ENCODE measurements around the gene CACNA1H. TPM values are rescaled to one million over a fixed set of nuclear protein-coding genes. Genes with fewer than 3 reads are reported as not detected.

CACNA1H gene
- total RNA-seq, 1 experiment from 2014 or later: 31.1 TPM

- in situ Hi-C loops (cut with HindIII; ENCODE audit: low pct_unique_long_range_greater_than_20kb, low sequenced_read_pairs) (no loop called here), intact Hi-C loops (cut with micrococcal nuclease; ENCODE audit: unreplicated experiment) (no loop called here)
- ATAC-seq: no peak
- BruUV-seq (replicated peaks): no TSS peak
- Histone ChIP-seq H3K27ac (ENCODE audit: low read length) (no peak overlapping the region), H3K36me3 (ENCODE audit: control insufficient read depth, insufficient read depth, low read length) (no peaks in the 10 kb centered on the region), H3K27me3 (ENCODE audit: control insufficient read depth, insufficient read depth, low read length) (no peaks in the 10 kb centered on the region), H3K4me3 (ENCODE audit: low read depth in 2 of 2, low read length in 2 of 2) (no peak overlapping the region), H3K4me1 (ENCODE audit: control insufficient read depth, insufficient read depth, low read length) (no peaks in the 10 kb centered on the region), H3K9me3 (ENCODE audit: control insufficient read depth, insufficient read depth, low read depth, low read length) (no peaks in the 10 kb centered on the region)
- POLR2A ChIA-PET: no interaction called here
- no peak for DNase-seq (ENCODE audit: low read depth, low spot score)
- CTCF ChIA-PET: no interaction called here
- TF ChIP-seq TCF7L2 (IDR thresholded peaks at IDR 0.05; ENCODE audit: low read depth, low read length) (no peak), POLR2AphosphoS5 (IDR thresholded peaks at IDR 0.05; ENCODE audit: low read depth, low read length) (no peak), REST (IDR thresholded peaks at IDR 0.05; ENCODE audit: insufficient read depth in 1 of 2, low read depth in 2 of 2, low read length in 1 of 2) (no peak), SIN3A (IDR thresholded peaks at IDR 0.05; ENCODE audit: borderline replicate concordance, insufficient read depth, low read depth, low read length) (no peak), CTCF (IDR thresholded peaks at IDR 0.05) (no peak)
Observed at GRCh38 chr16:1216681-1217400, 63.9 kb downstream of the CACNA1H start.

GRCh38 chr16:1217526-1217925 lies 64.6 kb downstream of the CACNA1H start:
- POLR2A ChIA-PET: no interaction called here
- no TSS peak for BruUV-seq (replicated peaks)
- Histone ChIP-seq H3K27me3 (ENCODE audit: control insufficient read depth, insufficient read depth, low read length) (no peaks in the 10 kb centered on the region), H3K4me3 (ENCODE audit: low read depth in 2 of 2, low read length in 2 of 2) (no peak overlapping the region), H3K4me1 (ENCODE audit: control insufficient read depth, insufficient read depth, low read length) (no peaks in the 10 kb centered on the region), H3K27ac (ENCODE audit: low read length) (no peak overlapping the region), H3K36me3 (ENCODE audit: control insufficient read depth, insufficient read depth, low read length) (no peaks in the 10 kb centered on the region), H3K9me3 (ENCODE audit: control insufficient read depth, insufficient read depth, low read depth, low read length) (no peaks in the 10 kb centered on the region)
- CTCF ChIA-PET: no interaction called here
- no peak for TF ChIP-seq REST (IDR thresholded peaks at IDR 0.05; ENCODE audit: insufficient read depth in 1 of 2, low read depth in 2 of 2, low read length in 1 of 2)
- TF ChIP-seq SIN3A (IDR thresholded peaks at IDR 0.05; ENCODE audit: borderline replicate concordance, insufficient read depth, low read depth, low read length): no peak
- TF ChIP-seq CTCF (IDR thresholded peaks at IDR 0.05): no peak
- TF ChIP-seq TCF7L2 (IDR thresholded peaks at IDR 0.05; ENCODE audit: low read depth, low read length): no peak
- no peak for TF ChIP-seq POLR2AphosphoS5 (IDR thresholded peaks at IDR 0.05; ENCODE audit: low read depth, low read length)
- DNase-seq (ENCODE audit: low read depth, low spot score): no peak
- in situ Hi-C loops (cut with HindIII; ENCODE audit: low pct_unique_long_range_greater_than_20kb, low sequenced_read_pairs) (no loop called here), intact Hi-C loops (cut with micrococcal nuclease; ENCODE audit: unreplicated experiment) (no loop called here)
- ATAC-seq: no peak
